ENCODE measurements around the gene KIAA1958. TPM values are rescaled to one million over a fixed set of nuclear protein-coding genes. Genes with fewer than 3 reads are reported as not detected.

The KIAA1958 gene
- total RNA-seq, 1 experiment from 2014 or later = 18.5 TPM

DNA sequence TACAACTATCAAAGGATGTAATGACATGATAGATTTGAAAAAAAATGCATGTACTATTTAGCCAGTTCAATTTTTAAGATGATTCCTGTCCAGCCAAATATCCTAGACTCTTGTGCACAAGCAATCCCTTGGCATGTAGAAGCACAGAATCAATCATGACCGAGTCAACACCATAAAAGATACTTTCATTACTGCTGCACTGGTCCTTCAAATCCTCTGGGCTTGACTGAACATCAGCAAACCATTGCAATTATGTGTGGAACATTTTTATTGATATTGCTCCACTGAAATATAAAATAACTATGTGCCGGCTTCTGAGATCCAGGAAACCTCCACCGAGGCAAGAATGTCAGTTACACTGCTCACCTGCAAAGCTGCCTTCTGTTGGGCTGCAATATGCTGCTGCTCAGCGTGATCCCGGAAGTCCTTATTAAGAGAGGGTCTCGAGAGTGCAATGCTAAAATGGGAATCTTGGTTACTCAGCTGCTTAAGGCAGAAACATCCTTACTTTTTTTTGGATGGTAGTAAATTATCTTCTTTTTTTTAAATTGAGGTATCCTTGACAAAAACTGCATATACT, 202.6 kb downstream of the KIAA1958 start:
- CTCF ChIA-PET = no interaction called here
- Histone ChIP-seq H2AFZ (ENCODE audit: low read depth, low read length, poor library complexity, severe bottlenecking) (no peak overlapping the region), H3K9ac (ENCODE audit: low read length) (no peak overlapping the region), H3K27ac (ENCODE audit: low read depth, low read length) (no peak overlapping the region), H3K9me2 (ENCODE audit: insufficient read depth) (no peaks in the 10 kb centered on the region), H3K4me2 (ENCODE audit: low read length) (no peak overlapping the region), H4K20me1 (ENCODE audit: insufficient read depth) (no peaks in the 10 kb centered on the region), H3K27me3 (ENCODE audit: insufficient read depth, low read length) (no peaks in the 10 kb centered on the region), H3K36me3 (ENCODE audit: control insufficient read depth in 1 of 2, insufficient read depth in 2 of 2, low read length in 2 of 2) (peaks cover 11 to 20% of the 10 kb centered on the region in 2 experiments; a peak in 3 of 4 replicates), H3K9me3 (ENCODE audit: control insufficient read depth in 1 of 2, insufficient read depth in 1 of 2, low read depth in 1 of 2, low read length in 2 of 2) (no peaks in the 10 kb centered on the region), H3K4me1 (ENCODE audit: control insufficient read depth in 1 of 2, insufficient read depth in 2 of 2, low read length in 2 of 2) (no peaks in the 10 kb centered on the region), H3K4me3 (replicated peaks in 1 of 2; ENCODE audit: low read depth in 1 of 2, low read length in 2 of 2) (no peak overlapping the region), H3K79me2 (ENCODE audit: insufficient read depth, low read length) (no peaks in the 10 kb centered on the region)
- RAD21 ChIA-PET (ENCODE audit: low non-redundant PET in 1 of 2, low total read pairs in 2 of 2, uncharacterized antibody in 2 of 2, unreplicated experiment in 2 of 2) = no interaction called here
- ATAC-seq = no peak
- intact Hi-C loops (cut with micrococcal nuclease) = no loop called here
- BruUV-seq (replicated peaks) = no TSS peak
- no peak for TF ChIP-seq POLR2AphosphoS5 (IDR thresholded peaks at IDR 0.05; ENCODE audit: low read depth, low read length)
- TF ChIP-seq ELF1 (IDR thresholded peaks at IDR 0.05; ENCODE audit: borderline replicate concordance, low read depth) = no peak
- TF ChIP-seq, protein P1, sequence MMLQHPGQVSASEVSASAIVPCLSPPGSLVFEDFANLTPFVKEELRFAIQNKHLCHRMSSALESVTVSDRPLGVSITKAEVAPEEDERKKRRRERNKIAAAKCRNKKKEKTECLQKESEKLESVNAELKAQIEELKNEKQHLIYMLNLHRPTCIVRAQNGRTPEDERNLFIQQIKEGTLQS (IDR thresholded peaks at IDR 0.05) = no peak
- no peak for TF ChIP-seq SRF (IDR thresholded peaks at IDR 0.05; ENCODE audit: low read depth)
- TF ChIP-seq ZNF274 (IDR thresholded peaks at IDR 0.05; ENCODE audit: low read depth, low read length) = no peak
- TF ChIP-seq TCF7L2 (IDR thresholded peaks at IDR 0.05; ENCODE audit: borderline replicate concordance, extremely low read depth, insufficient read depth, insufficient read length) = no peak
- TF ChIP-seq, protein P2, sequence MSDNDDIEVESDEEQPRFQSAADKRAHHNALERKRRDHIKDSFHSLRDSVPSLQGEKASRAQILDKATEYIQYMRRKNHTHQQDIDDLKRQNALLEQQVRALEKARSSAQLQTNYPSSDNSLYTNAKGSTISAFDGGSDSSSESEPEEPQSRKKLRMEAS (IDR thresholded peaks at IDR 0.05) = no peak
- TF ChIP-seq JUND (IDR thresholded peaks at IDR 0.05) = no peak
- no peak for TF ChIP-seq POLR2A (IDR thresholded peaks at IDR 0.05; ENCODE audit: borderline replicate concordance, extremely low read depth, insufficient read depth, insufficient read length)
- no peak for TF ChIP-seq CBX3 (IDR thresholded peaks at IDR 0.05; ENCODE audit: low read depth)
- no peak for TF ChIP-seq EZH2phosphoT487 (IDR thresholded peaks at IDR 0.05; ENCODE audit: borderline replicate concordance)
- no peak for TF ChIP-seq FOSL1 (IDR thresholded peaks at IDR 0.05; ENCODE audit: low read depth)
- no peak for TF ChIP-seq EGR1 (IDR thresholded peaks at IDR 0.05; ENCODE audit: low read depth)
- no peak for TF ChIP-seq EZH2 (IDR thresholded peaks at IDR 0.05)
- TF ChIP-seq, protein P3, sequence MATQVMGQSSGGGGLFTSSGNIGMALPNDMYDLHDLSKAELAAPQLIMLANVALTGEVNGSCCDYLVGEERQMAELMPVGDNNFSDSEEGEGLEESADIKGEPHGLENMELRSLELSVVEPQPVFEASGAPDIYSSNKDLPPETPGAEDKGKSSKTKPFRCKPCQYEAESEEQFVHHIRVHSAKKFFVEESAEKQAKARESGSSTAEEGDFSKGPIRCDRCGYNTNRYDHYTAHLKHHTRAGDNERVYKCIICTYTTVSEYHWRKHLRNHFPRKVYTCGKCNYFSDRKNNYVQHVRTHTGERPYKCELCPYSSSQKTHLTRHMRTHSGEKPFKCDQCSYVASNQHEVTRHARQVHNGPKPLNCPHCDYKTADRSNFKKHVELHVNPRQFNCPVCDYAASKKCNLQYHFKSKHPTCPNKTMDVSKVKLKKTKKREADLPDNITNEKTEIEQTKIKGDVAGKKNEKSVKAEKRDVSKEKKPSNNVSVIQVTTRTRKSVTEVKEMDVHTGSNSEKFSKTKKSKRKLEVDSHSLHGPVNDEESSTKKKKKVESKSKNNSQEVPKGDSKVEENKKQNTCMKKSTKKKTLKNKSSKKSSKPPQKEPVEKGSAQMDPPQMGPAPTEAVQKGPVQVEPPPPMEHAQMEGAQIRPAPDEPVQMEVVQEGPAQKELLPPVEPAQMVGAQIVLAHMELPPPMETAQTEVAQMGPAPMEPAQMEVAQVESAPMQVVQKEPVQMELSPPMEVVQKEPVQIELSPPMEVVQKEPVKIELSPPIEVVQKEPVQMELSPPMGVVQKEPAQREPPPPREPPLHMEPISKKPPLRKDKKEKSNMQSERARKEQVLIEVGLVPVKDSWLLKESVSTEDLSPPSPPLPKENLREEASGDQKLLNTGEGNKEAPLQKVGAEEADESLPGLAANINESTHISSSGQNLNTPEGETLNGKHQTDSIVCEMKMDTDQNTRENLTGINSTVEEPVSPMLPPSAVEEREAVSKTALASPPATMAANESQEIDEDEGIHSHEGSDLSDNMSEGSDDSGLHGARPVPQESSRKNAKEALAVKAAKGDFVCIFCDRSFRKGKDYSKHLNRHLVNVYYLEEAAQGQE (IDR thresholded peaks at IDR 0.05; ENCODE audit: low read depth) = no peak
- TF ChIP-seq SP1 (IDR thresholded peaks at IDR 0.05; ENCODE audit: low read depth) = no peak
- TF ChIP-seq YY1 (IDR thresholded peaks at IDR 0.05; ENCODE audit: extremely low read depth, insufficient replicate concordance, low read depth, low read length) = no peak
- DNase-seq (ENCODE audit: low read depth, low spot score) = no peak
- POLR2A ChIA-PET = no interaction called here

Data from HCT116 (cell line).